ENCODE measurements around the gene RIMS1. TPM values are rescaled to one million over a fixed set of nuclear protein-coding genes. Genes with fewer than 3 reads are reported as not detected.

Gene RIMS1
- total and polyA plus RNA-seq, 4 donors = 0.09 to 0.17 TPM; not detected in 2

- H3K4me1 ChIP-seq (ENCODE audit: control insufficient read depth in 4 of 4, insufficient read depth in 4 of 4, low read length in 3 of 4) = no peaks in the 10 kb centered on the region
- DNase-seq (ENCODE audit: low spot score) = no peak
- 78% methylated on average over 3 of the region's 3 CpGs for WGBS
- peaks cover 0 to 2% (median 0%) of the 10 kb centered on the region in 4 donors for H3K27me3 ChIP-seq (ENCODE audit: control insufficient read depth in 4 of 4, insufficient read depth in 4 of 4, low read length in 3 of 4)
- H3K27ac ChIP-seq (ENCODE audit: low read depth in 1 of 2, low read length in 2 of 2) = no peak overlapping the region
- TF ChIP-seq RAD21 (IDR thresholded peaks at IDR 0.05) (no peak), CTCF (IDR thresholded peaks at IDR 0.05; ENCODE audit: low read depth, low read length, missing input control) (no peak), EGR1 (IDR thresholded peaks at IDR 0.05; ENCODE audit: low read depth in 2 of 2) (no peak), ZBTB33 (IDR thresholded peaks at IDR 0.05) (no peak), GABPA (IDR thresholded peaks at IDR 0.05 in 1 of 2, conservative IDR thresholded peaks at IDR 0.05 in 1 of 2) (no peak), FOXA1 (IDR thresholded peaks at IDR 0.05) (no peak), HNF4A (conservative IDR thresholded peaks at IDR 0.05) (no peak), YY1 (IDR thresholded peaks at IDR 0.05) (no peak), NR2F2 (IDR thresholded peaks at IDR 0.05) (no peak)
- TF ChIP-seq, protein P1, sequence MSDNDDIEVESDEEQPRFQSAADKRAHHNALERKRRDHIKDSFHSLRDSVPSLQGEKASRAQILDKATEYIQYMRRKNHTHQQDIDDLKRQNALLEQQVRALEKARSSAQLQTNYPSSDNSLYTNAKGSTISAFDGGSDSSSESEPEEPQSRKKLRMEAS (IDR thresholded peaks at IDR 0.05) = no peak
- no peaks in the 10 kb centered on the region for H3K36me3 ChIP-seq (ENCODE audit: control insufficient read depth in 4 of 4, insufficient read depth in 3 of 4, low read depth in 1 of 4, low read length in 3 of 4)
- H3K4me3 ChIP-seq (ENCODE audit: low read depth in 1 of 3, low read length in 3 of 3) = no peak overlapping the region
- no peak overlapping the region for H3K9ac ChIP-seq (ENCODE audit: low read depth in 1 of 2, low read length in 2 of 2)
- H3K9me3 ChIP-seq (ENCODE audit: control insufficient read depth in 4 of 4, low read length in 3 of 4) = no peaks in the 10 kb centered on the region
These were observed 534.1 kb downstream of the RIMS1 start for GRCh38 chr6:72420409-72420808.

DNA sequence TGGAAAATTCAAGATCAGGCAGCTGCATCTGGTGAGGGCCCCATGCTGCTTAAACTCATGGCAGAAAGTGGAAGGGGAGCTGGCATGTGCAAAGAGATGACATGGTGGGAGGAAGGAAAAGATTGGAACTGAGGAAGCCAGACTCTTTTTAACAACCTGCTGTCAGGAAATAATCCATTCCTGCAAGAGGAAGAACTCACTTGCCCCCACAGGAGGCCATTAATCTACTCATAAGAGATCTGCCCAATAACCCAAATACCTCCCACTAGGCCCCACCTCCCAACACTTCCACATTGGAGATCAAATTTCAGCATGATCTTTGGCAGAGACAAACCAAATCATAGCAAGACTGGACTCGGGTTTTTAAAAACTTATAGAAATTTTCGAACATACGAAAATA lies 535.0 kb downstream of the RIMS1 start:
- Histone ChIP-seq H3K4me3 (ENCODE audit: low read depth in 1 of 3, low read length in 3 of 3) (no peak overlapping the region), H3K9ac (ENCODE audit: low read depth in 1 of 2, low read length in 2 of 2) (no peak overlapping the region), H3K27ac (ENCODE audit: low read depth in 1 of 2, low read length in 2 of 2) (no peak overlapping the region), H3K4me1 (ENCODE audit: control insufficient read depth in 4 of 4, insufficient read depth in 4 of 4, low read length in 3 of 4) (no peaks in the 10 kb centered on the region), H3K27me3 (ENCODE audit: control insufficient read depth in 4 of 4, insufficient read depth in 4 of 4, low read length in 3 of 4) (peaks cover 0 to 6% (median 0%) of the 10 kb centered on the region in 4 donors), H3K36me3 (ENCODE audit: control insufficient read depth in 4 of 4, insufficient read depth in 3 of 4, low read depth in 1 of 4, low read length in 3 of 4) (no peaks in the 10 kb centered on the region), H3K9me3 (ENCODE audit: control insufficient read depth in 4 of 4, low read length in 3 of 4) (no peaks in the 10 kb centered on the region)
- DNase-seq (ENCODE audit: low spot score) = no peak
- TF ChIP-seq REST (IDR thresholded peaks at IDR 0.05) = no peak
- WGBS = 90% methylated on average over 3 of the region's 3 CpGs

All from liver (tissue), 9 donors.